CD4-positive, alpha-beta T cell treated with Interferon alpha-2 for 1 hour (primary cell): Measurements from ENCODE around the gene L3MBTL1.
"Not testable (repeated sequence)": the region's sequence is repeated elsewhere in the genome, so short reads cannot be mapped to it uniquely, and the experiment has no call there.

Experiments used
- DNase-seq, 2 donors: peaks; one replicate each; pipeline ENCODE4 v3.0.0-alpha.2; 2020 to 2022

The L3MBTL1 gene

GRCh38 chr20:43507150-43508080, at the start of gene L3MBTL1:
Gene L3MBTL1 (plus strand): TSS chr20:43507697. CDS start chr20:43513504, 5,807 bp downstream.
- DNase-seq = peak in 1 of 2 donors; percentile 12

GRCh38 chr20:43458422-43458924, 49.0 kb upstream of the L3MBTL1 start:
- peak in 1 of 2 donors; percentile 51 for DNase-seq

- peak in 1 of 2 donors; percentile 33 for DNase-seq
Observed at GRCh38 chr20:43459022-43459942, 48.2 kb upstream of the L3MBTL1 start.

- DNase-seq = no peak
Observed at GRCh38 chr20:43460172-43460829, 47.2 kb upstream of the L3MBTL1 start.

- no peak for DNase-seq
Observed at GRCh38 chr20:43460830-43461200, 46.7 kb upstream of the L3MBTL1 start.

GRCh38 chr20:43461894-43462659, 45.4 kb upstream of the L3MBTL1 start:
- no peak for DNase-seq

GRCh38 chr20:43462660-43463526, 44.6 kb upstream of the L3MBTL1 start:
- no peak for DNase-seq

- no peak for DNase-seq
Observed at GRCh38 chr20:43463527-43464218, 43.8 kb upstream of the L3MBTL1 start.

- no peak for DNase-seq
Observed at GRCh38 chr20:43464219-43464790, 43.2 kb upstream of the L3MBTL1 start.

- DNase-seq = no peak
Observed at GRCh38 chr20:43465625-43465943, 41.9 kb upstream of the L3MBTL1 start.

GRCh38 chr20:43467589-43467988, 39.9 kb upstream of the L3MBTL1 start:
- DNase-seq = no peak

- DNase-seq = no peak
Observed at GRCh38 chr20:43472671-43473380, 34.7 kb upstream of the L3MBTL1 start.

- no peak for DNase-seq
Observed at GRCh38 chr20:43473381-43473704, 34.2 kb upstream of the L3MBTL1 start.

- DNase-seq = no peak
Observed at GRCh38 chr20:43477193-43477592, 30.3 kb upstream of the L3MBTL1 start.

GRCh38 chr20:43477619-43478018, 29.9 kb upstream of the L3MBTL1 start:
- DNase-seq = no peak

- no peak for DNase-seq
Observed at GRCh38 chr20:43490038-43490437, 17.5 kb upstream of the L3MBTL1 start.

GRCh38 chr20:43492101-43492500, 15.4 kb upstream of the L3MBTL1 start:
- DNase-seq = no peak

GRCh38 chr20:43495388-43495787, 12.1 kb upstream of the L3MBTL1 start:
- DNase-seq = no peak

GRCh38 chr20:43502021-43502420, 5.5 kb upstream of the L3MBTL1 start:
- not testable (repeated sequence) for DNase-seq

GRCh38 chr20:43506238-43506637, 1.3 kb upstream of the L3MBTL1 start:
- DNase-seq = no peak
